Skin epidermis (tissue), 12 donors: ENCODE data around the gene NEDD8.

Experiments
- H3K27ac ChIP-seq, 21 experiments: fragments of 200-600 bp; sonication (generic) in 11 of 21; one replicate each; pipeline ENCODE4 v1.5.0; 2020; ENCODE audit warnings: mild to moderate bottlenecking in 3 of 21, inconsistent platforms in 2 of 21, moderate library complexity in 2 of 21
- H3K4me3 ChIP-seq, 7 experiments: fragments of 200-600 bp; sonication (generic) in 2 of 7; one replicate each; pipeline ENCODE4 v1.5.0; 2020; ENCODE audit warnings: inconsistent platforms in 2 of 7, mild to moderate bottlenecking in 2 of 7, moderate library complexity in 1 of 7

NEDD8 gene

DNA sequence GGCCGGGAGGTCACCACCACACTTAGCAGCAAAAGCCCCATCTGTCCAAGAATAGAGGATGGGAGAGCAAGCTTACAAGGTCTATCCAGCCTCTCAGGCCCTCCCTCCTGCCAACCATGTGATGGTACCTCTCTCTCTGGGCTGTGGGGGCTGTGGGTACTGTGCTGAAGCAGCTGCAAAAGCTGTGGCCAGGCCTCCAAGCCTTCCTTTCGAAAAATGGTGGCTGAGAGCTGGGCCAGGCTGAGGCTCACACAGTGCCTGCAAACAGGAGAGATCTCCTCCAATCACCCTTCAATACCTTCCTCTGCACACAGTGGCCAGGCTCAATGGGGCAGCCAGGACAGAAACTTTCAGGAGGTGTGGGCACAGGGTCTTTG lies 44.6 kb downstream of the NEDD8 start:
- H3K27ac ChIP-seq, result peak overlapping the region in 8 of 21 experiments; percentile 54 to 95 (median 86)

DNA sequence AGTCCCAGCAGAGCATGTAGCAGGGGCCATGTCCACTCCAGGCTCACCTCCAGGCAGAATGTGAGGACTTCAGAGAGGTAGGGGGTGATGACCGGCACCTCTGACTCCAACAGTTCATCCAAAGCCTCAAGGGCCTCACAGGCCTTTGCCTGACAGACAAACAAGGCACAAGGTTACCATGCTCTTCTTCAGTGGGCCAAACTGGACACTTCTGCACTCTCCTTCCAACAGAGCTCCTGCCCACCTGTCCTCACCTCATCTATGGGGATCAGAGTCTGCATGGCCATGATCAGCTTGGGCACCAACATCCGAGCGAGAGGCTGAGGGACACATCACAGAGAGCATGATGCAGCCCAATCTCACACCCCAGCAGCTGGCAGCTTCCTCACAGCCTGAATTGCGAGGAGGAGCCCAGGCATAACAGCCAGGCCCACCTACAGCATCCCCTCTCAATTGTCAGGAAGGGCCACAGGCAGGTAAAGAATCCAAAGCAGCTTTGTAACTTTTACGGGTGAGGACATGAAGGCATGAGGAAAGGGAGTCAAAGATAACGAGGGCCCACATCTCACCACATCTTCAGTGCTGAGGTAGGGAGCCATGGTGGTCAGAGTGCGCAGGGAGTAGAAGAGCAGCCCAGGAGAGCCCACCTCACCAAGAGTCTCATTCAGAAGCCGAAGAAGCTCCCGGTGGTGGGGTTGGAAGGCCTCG lies 45.2 kb downstream of the NEDD8 start:
- Histone ChIP-seq H3K27ac (peak overlapping the region in 4 of 21 experiments; percentile 54 to 93 (median 82)), H3K4me3 (peak overlapping the region in 1 of 7 experiments; percentile 56)

More for the DNA sequence above, 44.6 kb downstream of the NEDD8 start:
- peak overlapping the region in 2 of 7 experiments; percentile 56 to 81 for H3K4me3 ChIP-seq

GRCh38 chr14:24185741-24186140 lies 46.4 kb downstream of the NEDD8 start:
- H3K4me3 ChIP-seq, result no peak overlapping the region
- H3K27ac ChIP-seq, result peak overlapping the region in 1 of 21 experiments; percentile 3

GRCh38 chr14:24185026-24185425 lies 47.1 kb downstream of the NEDD8 start:
- Histone ChIP-seq H3K4me3 (no peak overlapping the region), H3K27ac (no peak overlapping the region)

- Histone ChIP-seq H3K4me3 (no peak overlapping the region), H3K27ac (no peak overlapping the region)
Measured at GRCh38 chr14:24184104-24184970, 47.8 kb downstream of the NEDD8 start.

- Histone ChIP-seq H3K27ac (no peak overlapping the region), H3K4me3 (no peak overlapping the region)
Measured at GRCh38 chr14:24183014-24183481, 49.1 kb downstream of the NEDD8 start.

DNA sequence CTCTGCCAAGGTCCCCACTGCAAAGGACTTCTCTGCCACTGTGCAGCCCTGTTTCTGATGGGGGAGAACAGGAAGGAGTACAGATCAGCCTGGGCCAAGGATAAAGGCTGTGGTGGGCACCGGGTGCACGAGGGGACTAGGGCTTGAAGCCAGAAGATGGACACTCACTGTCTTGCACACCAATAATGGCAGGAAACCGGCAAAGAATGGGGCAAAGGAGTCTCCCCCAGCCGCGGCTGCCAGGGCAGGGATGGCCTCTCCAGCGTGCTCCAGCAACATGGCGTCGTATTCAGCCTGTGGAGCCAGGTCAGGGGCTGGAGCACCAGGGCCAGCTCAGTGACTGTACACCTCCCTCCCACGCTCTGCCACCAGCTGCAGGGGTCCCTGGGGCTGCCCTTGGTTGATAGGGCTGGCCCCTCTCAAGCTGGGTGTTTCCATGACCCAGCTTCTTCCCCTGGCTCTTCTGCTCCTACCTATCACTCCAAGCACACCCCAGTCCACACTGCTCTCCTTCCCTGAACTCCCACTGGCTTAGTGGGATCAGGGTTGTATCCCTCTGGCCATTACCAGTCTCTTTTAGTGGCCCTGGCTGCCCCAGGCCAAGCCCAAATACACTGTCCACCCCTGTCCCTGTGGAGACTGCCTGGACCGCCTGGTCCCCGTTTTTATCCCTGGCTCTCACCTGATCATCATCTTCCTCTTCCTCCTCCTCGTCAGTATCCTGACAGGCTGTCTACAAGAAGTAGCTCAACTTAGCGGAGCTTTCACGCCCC lies 49.9 kb downstream of the NEDD8 start:
- Histone ChIP-seq H3K4me3 (no peak overlapping the region), H3K27ac (peak overlapping the region in 1 of 21 experiments; percentile 25)

GRCh38 chr14:24181371-24182077 lies 50.6 kb downstream of the NEDD8 start:
- Histone ChIP-seq H3K27ac (no peak overlapping the region), H3K4me3 (no peak overlapping the region)

DNA sequence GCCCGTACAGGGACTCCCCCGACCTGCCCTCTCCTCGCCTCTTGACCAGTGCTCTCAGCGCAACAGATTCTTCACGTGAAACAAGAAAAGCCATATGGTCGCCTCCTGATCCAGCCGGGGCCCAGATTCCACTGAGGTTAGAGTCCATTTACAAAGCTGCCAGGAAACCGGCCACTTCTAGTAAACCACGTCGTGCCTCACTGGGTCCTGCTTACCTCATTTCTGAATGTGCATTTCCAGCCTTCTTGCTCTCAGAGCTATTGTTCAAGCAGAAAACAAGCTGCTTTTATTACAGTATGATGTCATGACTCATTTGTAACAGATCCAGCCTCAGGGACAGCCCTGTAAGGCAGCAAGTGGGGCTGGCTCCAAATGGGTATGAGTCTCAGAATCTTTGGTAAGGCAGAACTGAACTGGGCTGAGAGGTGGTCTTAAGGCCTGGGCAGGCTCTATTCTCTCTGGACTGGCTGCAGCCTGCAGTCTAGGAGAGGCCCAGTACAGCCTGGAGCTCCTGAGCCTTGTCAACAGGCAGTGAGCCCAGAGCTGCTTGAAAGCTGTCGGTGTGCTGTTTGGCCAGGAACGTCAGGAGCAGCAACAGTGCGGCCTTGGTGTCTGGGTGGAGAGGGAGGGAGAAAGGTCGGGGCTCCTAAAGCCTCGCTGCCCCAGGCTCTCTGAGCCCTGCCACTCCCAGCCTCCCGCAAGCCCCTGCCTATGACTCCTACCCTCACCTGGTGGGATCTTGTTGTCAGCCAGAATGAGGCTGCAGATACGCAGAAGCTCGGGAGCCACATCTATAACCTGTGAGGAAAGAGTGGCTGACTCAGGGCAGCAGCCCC lies 52.0 kb downstream of the NEDD8 start:
- Histone ChIP-seq H3K27ac (peak overlapping the region in 8 of 21 experiments; percentile 21 to 69 (median 62)), H3K4me3 (no peak overlapping the region)

DNA sequence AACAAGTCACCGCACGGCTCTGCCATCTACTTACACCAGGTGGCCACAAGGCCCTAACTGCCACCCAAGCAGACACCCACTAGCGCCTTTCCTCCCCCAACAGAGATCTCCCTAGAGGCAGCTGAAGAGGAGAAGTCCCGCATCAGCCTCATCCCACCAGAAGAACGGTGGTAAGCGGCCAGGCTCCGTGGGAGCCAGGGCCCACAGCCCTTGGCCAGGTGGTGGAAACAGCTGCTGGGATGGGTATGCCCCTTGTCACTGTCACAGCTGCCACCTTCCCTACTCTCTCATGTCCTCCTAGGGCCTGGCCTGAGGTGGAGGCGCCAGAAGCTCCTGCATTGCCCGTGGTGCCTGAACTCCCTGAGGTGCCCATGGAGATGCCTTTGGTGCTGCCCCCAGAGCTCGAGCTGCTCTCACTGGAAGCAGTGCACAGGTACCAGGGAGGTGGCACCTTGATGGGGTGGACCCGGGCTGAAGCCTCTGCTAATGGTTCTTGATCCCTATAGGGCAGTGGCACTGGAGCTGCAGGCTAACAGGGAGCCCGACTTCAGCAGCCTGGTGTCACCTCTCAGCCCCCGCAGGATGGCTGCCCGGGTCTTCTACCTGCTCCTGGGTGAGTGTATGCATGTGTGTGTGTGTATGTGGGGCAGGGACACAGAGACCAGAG lies 52.7 kb downstream of the NEDD8 start:
- peak overlapping the region in 7 of 21 experiments; percentile 29 to 69 (median 63) for H3K27ac ChIP-seq
- H3K4me3 ChIP-seq, result no peak overlapping the region

DNA sequence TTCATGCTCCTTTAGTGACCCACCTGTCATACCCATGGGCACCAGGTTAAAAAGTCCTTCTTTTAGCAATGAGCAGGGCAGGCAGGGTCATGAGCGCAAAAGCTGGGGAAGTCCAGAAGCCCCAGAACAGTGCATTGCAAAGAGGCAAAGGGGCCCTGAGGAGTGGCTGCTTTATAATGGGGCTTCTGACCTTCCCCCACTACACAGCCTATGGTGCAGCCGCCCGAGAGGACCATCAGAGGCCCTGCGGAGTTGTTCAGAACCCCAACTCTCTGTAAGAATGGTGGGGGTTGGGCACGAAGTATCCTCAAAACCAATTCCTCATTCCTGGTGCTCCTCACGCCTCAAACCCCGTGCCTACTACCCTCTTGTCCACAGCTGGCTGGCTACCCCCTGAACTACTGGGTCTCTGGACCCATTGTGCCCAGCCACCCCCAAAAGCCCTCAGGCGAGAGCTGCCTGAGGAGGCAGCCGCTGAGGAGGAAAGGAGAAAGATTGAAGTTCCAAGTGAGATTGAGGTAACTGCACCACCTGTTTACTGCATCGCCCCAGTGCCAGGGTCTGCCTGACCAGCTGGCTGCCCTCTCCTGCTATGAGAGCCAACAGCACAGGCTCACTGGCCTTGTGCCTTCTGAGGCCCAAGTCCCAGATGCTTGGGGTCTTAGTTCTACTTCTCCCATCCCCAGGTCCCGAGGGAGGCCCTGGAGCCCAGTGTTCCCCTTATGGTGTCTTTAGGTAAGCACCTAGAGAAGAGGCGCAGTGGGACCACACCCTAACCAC lies 53.6 kb downstream of the NEDD8 start:
- no peak overlapping the region for H3K4me3 ChIP-seq
- peak overlapping the region in 3 of 21 experiments; percentile 40 to 69 (median 67) for H3K27ac ChIP-seq

- H3K27ac ChIP-seq, result no peak overlapping the region
- no peak overlapping the region for H3K4me3 ChIP-seq
Measured at GRCh38 chr14:24177891-24178290, 54.3 kb downstream of the NEDD8 start.

- Histone ChIP-seq H3K4me3 (no peak overlapping the region), H3K27ac (no peak overlapping the region)
Measured at GRCh38 chr14:24177041-24177825, 54.9 kb downstream of the NEDD8 start.

GRCh38 chr14:24176599-24176998 lies 55.6 kb downstream of the NEDD8 start:
- H3K27ac ChIP-seq, result no peak overlapping the region
- H3K4me3 ChIP-seq, result no peak overlapping the region

DNA sequence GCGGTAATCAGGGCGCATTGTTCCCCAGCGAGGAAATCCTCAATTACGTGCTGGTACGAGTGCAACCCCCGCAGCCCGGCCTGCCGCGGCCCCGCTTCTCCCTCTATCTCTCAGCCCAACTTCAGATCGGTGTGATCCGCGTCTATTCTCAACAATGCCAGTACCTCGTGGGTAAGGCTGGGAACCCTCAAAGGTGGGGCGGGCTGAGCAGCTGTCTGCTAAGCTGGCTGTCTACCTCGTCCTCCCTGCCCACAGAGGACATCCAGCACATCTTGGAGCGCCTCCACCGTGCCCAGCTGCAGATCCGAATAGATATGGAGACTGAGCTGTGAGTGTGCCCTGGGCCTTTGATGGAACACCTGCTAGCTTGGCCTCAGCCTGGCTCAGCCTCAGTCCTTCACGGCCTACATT lies 59.3 kb downstream of the NEDD8 start:
- Histone ChIP-seq H3K4me3 (no peak overlapping the region), H3K27ac (no peak overlapping the region)

GRCh38 chr14:24172261-24172860 lies 59.8 kb downstream of the NEDD8 start:
- Histone ChIP-seq H3K4me3 (peak overlapping the region in 4 of 7 experiments; percentile 0 to 15 (median 14)), H3K27ac (peak overlapping the region in 2 of 21 experiments; percentile 34 to 36)
